HepG2 (cell line): ENCODE measurements around the gene NDUFAF5. TPM values are rescaled to one million over a fixed set of nuclear protein-coding genes. Genes with fewer than 3 reads are reported as not detected.

ENCODE experiments used
- ATAC-seq: fragments of 200-7000 bp; cut with Tn5 transposase; 3 replicates; pipeline ENCODE4 v1.9.1; 2020; ENCODE audit warnings: mild to moderate bottlenecking, moderate library complexity
- Bru-seq: library from RNA; stranded (reverse); fragments of 400-500 nt; gene quantifications from one replicate; lab custom pipeline; 2021; lab: Mats Ljungman, UMichigan
- BruChase-seq, 2 experiments: library from RNA; stranded (reverse); fragments of 400-500 nt; gene quantifications; one replicate each; lab custom pipeline; 2021; lab: Mats Ljungman, UMichigan
- BruUV-seq: library from RNA; stranded (reverse); fragments of 400-500 nt; replicated peaks from 2 replicates; lab custom pipeline; 2021; lab: Mats Ljungman, UMichigan
- CTCF ChIA-PET: fragments of 300-600 bp; formaldehyde crosslinking; extraction: SDS; loops from one replicate; lab custom pipeline; 2021; ENCODE audit warnings: low total read pairs, inconsistent platforms, low intra/inter-chr PET ratio; lab: Yijun Ruan, JAX
- POLR2A ChIA-PET: fragments of 350-600 bp; sonication (Branson Sonifier 250); formaldehyde crosslinking; loops from one replicate; lab custom pipeline; 2020; ENCODE audit warnings: antibody characterized with exemption, inconsistent platforms; lab: Yijun Ruan, JAX
- DNase-seq: peaks from one replicate; pipeline ENCODE4 v3.0.0-alpha.2; 2015; ENCODE audit warnings: low spot score
- FAIRE-seq: peaks from 3 replicates; lab custom pipeline; 2011; peaks lifted over from hg19 to GRCh38; lab: Jason Lieb, UNC
- H2AFZ ChIP-seq: one replicate; pipeline ENCODE4 v1.6.1; 2011; ENCODE audit warnings: low read length, inconsistent platforms
- H3K27ac ChIP-seq: fragments of 300-600 bp; 3 replicates; pipeline ENCODE4 v1.8.0; 2011; ENCODE audit warnings: mixed run types, mild to moderate bottlenecking, mixed read lengths, low read length, inconsistent platforms; ENCODE audit not compliant: insufficient read depth; ENCODE audit errors: extremely low read length
- H3K27me3 ChIP-seq, 2 experiments: fragments of 200-600 bp in 1 of 2; 2 replicates in 1 of 2; 3 replicates in 1 of 2; pipeline versions ENCODE4 v1.6.0 to v1.8.0; 2011; ENCODE audit warnings: low read length in 2 of 2, mild to moderate bottlenecking in 2 of 2, moderate library complexity in 2 of 2, inconsistent platforms in 1 of 2; ENCODE audit not compliant: insufficient read depth in 2 of 2, control insufficient read depth in 1 of 2
- H3K36me3 ChIP-seq, 2 experiments: fragments of 200-600 bp in 1 of 2; replicated peaks in 1 of 2; 2 replicates in 1 of 2; 3 replicates in 1 of 2; pipeline versions ENCODE4 v1.5.1 to v1.8.0; 2011; ENCODE audit warnings: low read length in 2 of 2, inconsistent platforms in 1 of 2; ENCODE audit not compliant: insufficient read depth in 2 of 2, control insufficient read depth in 1 of 2
- H3K4me1 ChIP-seq: 2 replicates; pipeline ENCODE4 v1.5.1; 2012; ENCODE audit warnings: low read length, inconsistent platforms; ENCODE audit not compliant: insufficient read depth
- H3K4me2 ChIP-seq: 2 replicates; pipeline ENCODE4 v1.6.0; 2011; ENCODE audit warnings: low read depth, low read length, inconsistent platforms
- H3K4me3 ChIP-seq, 3 experiments: fragments of 200-600 bp in 1 of 3; sonication (generic), shearing (Covaris generic) in 1 of 3; replicated peaks in 1 of 3; 2 replicates each; pipeline ENCODE4 v1.5.1; 2011 to 2016; ENCODE audit warnings: low read length in 3 of 3, inconsistent platforms in 2 of 3, low read depth in 2 of 3, mild to moderate bottlenecking in 2 of 3, control low read depth in 1 of 3, mixed read lengths in 1 of 3; ENCODE audit not compliant: insufficient read depth in 1 of 3
- H3K79me2 ChIP-seq: one replicate; pipeline ENCODE4 v1.6.1; 2011; ENCODE audit warnings: low read length, inconsistent platforms; ENCODE audit not compliant: insufficient read depth
- H3K9ac ChIP-seq: 2 replicates; pipeline ENCODE4 v1.6.0; 2011; ENCODE audit warnings: mild to moderate bottlenecking, low read depth, low read length, inconsistent platforms; ENCODE audit not compliant: insufficient read depth
- H3K9me3 ChIP-seq: 2 replicates; pipeline ENCODE4 v1.5.1; 2012; ENCODE audit warnings: mild to moderate bottlenecking, low read length
- H4K20me1 ChIP-seq: 2 replicates; pipeline ENCODE4 v1.6.0; 2011; ENCODE audit warnings: inconsistent platforms, mild to moderate bottlenecking, low read length, moderate library complexity; ENCODE audit not compliant: insufficient read depth
- CCAR2 ChIP-seq: fragments of 200-400 bp; formaldehyde crosslinking; optimal IDR thresholded peaks from 2 replicates; pipeline ENCODE3; 2018; ENCODE audit warnings: low read depth, mild to moderate bottlenecking, low read length, moderate library complexity
- CSRNP1 ChIP-seq: sonication (generic); formaldehyde crosslinking; IDR thresholded peaks from 2 replicates; pipeline ENCODE4 v1.8.1; 2023; ENCODE audit warnings: mild to moderate bottlenecking, missing genetic modification reagents
- FOSL1 ChIP-seq: sonication (generic); formaldehyde crosslinking; IDR thresholded peaks from 2 replicates; pipeline ENCODE4 v1.9.0; 2021; ENCODE audit warnings: missing genetic modification reagents, borderline replicate concordance
- HNF4A ChIP-seq: sonication (generic); formaldehyde crosslinking; IDR thresholded peaks from 2 replicates; pipeline ENCODE4 v1.4.0; 2020; ENCODE audit warnings: missing genetic modification reagents
- IKZF4 ChIP-seq: sonication (generic); formaldehyde crosslinking; IDR thresholded peaks from 2 replicates; pipeline ENCODE4 v1.5.1; 2020; ENCODE audit warnings: borderline replicate concordance, mild to moderate bottlenecking, low read depth, missing genetic modification reagents; ENCODE audit errors: not compliant biosample characterization
- IRF9 ChIP-seq: sonication (generic); formaldehyde crosslinking; IDR thresholded peaks from 2 replicates; pipeline ENCODE4 v1.8.0; 2022; ENCODE audit warnings: missing genetic modification reagents, mild to moderate bottlenecking, borderline replicate concordance
- KLF15 ChIP-seq: sonication (generic); formaldehyde crosslinking; IDR thresholded peaks from 2 replicates; pipeline ENCODE4 v1.8.1; 2023; ENCODE audit warnings: borderline replicate concordance, mild to moderate bottlenecking, inconsistent platforms, missing genetic modification reagents, mixed read lengths
- SATB2 ChIP-seq: sonication (generic); formaldehyde crosslinking; IDR thresholded peaks from 2 replicates; pipeline ENCODE4 v1.5.0; 2020; ENCODE audit warnings: missing genetic modification reagents
- TRIM22 ChIP-seq: fragments of 450-650 bp; IDR thresholded peaks from 2 replicates; pipeline ENCODE4 v1.6.1; 2017
- ZBTB3 ChIP-seq: sonication (generic); formaldehyde crosslinking; IDR thresholded peaks from 2 replicates; pipeline ENCODE4 v1.4.0; 2020; ENCODE audit warnings: low read depth, mild to moderate bottlenecking, moderate library complexity, missing genetic modification reagents, borderline replicate concordance
- ZNF577 ChIP-seq: sonication (generic); formaldehyde crosslinking; IDR thresholded peaks from 2 replicates; pipeline ENCODE4 v1.4.0; 2020; ENCODE audit warnings: mild to moderate bottlenecking, low read depth, missing genetic modification reagents, borderline replicate concordance
- WGBS: methylation state at CpG from one replicate; pipeline ENCODE4 v1.1.6; 2017; ENCODE audit warnings: low lambda C conversion rate; 5-methylcytosine and 5-hydroxymethylcytosine counted together
- in situ Hi-C: cut with HindIII; loops from 2 replicates; pipeline ENCODE4 v1.10.0; 2017; ENCODE audit warnings: low pct_unique_long_range_greater_than_20kb; ENCODE audit not compliant: extremely low pct_ligation_motif_present
- intact Hi-C: fragments of 100-400 bp; cut with micrococcal nuclease; formaldehyde crosslinking; loops from one replicate; pipeline ENCODE4 v1.10.0; 2022; ENCODE audit not compliant: unreplicated experiment
- long read RNA-seq, 2 experiments: library from RNA in 1 of 2; library from polyadenylated mRNA in 1 of 2; stranded (forward) in 1 of 2; unstranded in 1 of 2; transcript quantifications; one replicate each; pipeline ENCODE4 v2.0.0, GENCODE V29; 2019 to 2022
- polyA minus RNA-seq, 3 experiments: library from RNA; depleted of rRNA, polyadenylated mRNA; stranded (reverse); fragments of >200 nt; gene quantifications; 2 replicates each; pipeline ENCODE4 v1.2.3, GENCODE V29; 2011; ENCODE audit warnings: low replicate concordance in 1 of 3
- polyA plus RNA-seq, 8 experiments: library from polyadenylated mRNA; depleted of rRNA in 3 of 8; stranded (reverse) in 7 of 8; unstranded in 1 of 8; fragments of >200 nt; fragmentation: Illumina TruSeq in 4 of 8; extraction: Trizol in 4 of 8; gene quantifications; 2 replicates each; pipeline versions ENCODE4 v1.2.1 to v1.2.3, GENCODE V29; 2011 to 2016; ENCODE audit warnings: low read depth in 4 of 8, missing spikeins in 1 of 8, mixed read lengths in 1 of 8; ENCODE audit not compliant: insufficient read depth in 1 of 8
- total RNA-seq, 5 experiments: library from RNA; depleted of rRNA; stranded (reverse); fragments of >200 nt; fragmentation: Illumina TruSeq; extraction: Trizol; gene quantifications; 2 replicates each; pipeline ENCODE4 v1.2.3, GENCODE V29; 2016; ENCODE audit warnings: low read depth in 1 of 5

NDUFAF5 gene
- total RNA-seq (2016; rRNA removed; fragmentation: Illumina TruSeq; extraction: Trizol) (66.7 and 86.0 TPM in 2 replicates), polyA plus RNA-seq (2011; rRNA removed) (18.7 and 23.1 TPM in 2 replicates), polyA minus RNA-seq (2011; rRNA and poly(A)+ RNA removed; ENCODE audit: low replicate concordance) (4.9 and 6.3 TPM in 2 replicates), Bru-seq, nascent RNA (percentile 94 among the genes with signal in this experiment), BruChase-seq, experiment 1, labeled RNA remaining after a 6-hour chase (percentile 85 among the genes with signal in this experiment), BruChase-seq, experiment 2, labeled RNA remaining after a 2-hour chase (percentile 88 among the genes with signal in this experiment)
- 30.8 and 32.0 TPM in 2 replicates for total RNA-seq (2016; cell fraction: cytosol; rRNA removed; fragmentation: Illumina TruSeq; extraction: Trizol; ENCODE audit: low read depth)
- 74.9 and 86.0 TPM in 2 replicates for total RNA-seq (2016; cell fraction: insoluble cytoplasmic fraction; rRNA removed; fragmentation: Illumina TruSeq; extraction: Trizol)
- 50.4 and 54.3 TPM in 2 replicates for total RNA-seq (2016; cell fraction: membrane; rRNA removed; fragmentation: Illumina TruSeq; extraction: Trizol)
- total RNA-seq (2016; cell fraction: nucleus; rRNA removed; fragmentation: Illumina TruSeq; extraction: Trizol) = 91.1 and 92.0 TPM in 2 replicates
- polyA plus RNA-seq (2011; cell fraction: cytosol; rRNA removed) = 10.1 and 15.3 TPM in 2 replicates
- 20.9 and 31.1 TPM in 2 replicates for polyA plus RNA-seq (2011; cell fraction: nucleus; rRNA removed)
- 27.5 and 36.0 TPM in 2 replicates for polyA plus RNA-seq (2012)
- polyA plus RNA-seq (2016; cell fraction: cytosol; fragmentation: Illumina TruSeq; extraction: Trizol; ENCODE audit: low read depth) = 19.8 and 21.6 TPM in 2 replicates
- polyA plus RNA-seq (2016; cell fraction: insoluble cytoplasmic fraction; fragmentation: Illumina TruSeq; extraction: Trizol; ENCODE audit: low read depth) = 63.1 and 68.5 TPM in 2 replicates
- 22.7 and 26.9 TPM in 2 replicates for polyA plus RNA-seq (2016; cell fraction: membrane; fragmentation: Illumina TruSeq; extraction: Trizol; ENCODE audit: low read depth)
- 87.8 and 109 TPM in 2 replicates for polyA plus RNA-seq (2016; cell fraction: nucleus; fragmentation: Illumina TruSeq; extraction: Trizol; ENCODE audit: insufficient read depth, low read depth)
- polyA minus RNA-seq (2011; cell fraction: cytosol; rRNA and poly(A)+ RNA removed) = 8.4 and 9.1 TPM in 2 replicates
- 107 and 108 TPM in 2 replicates for polyA minus RNA-seq (2011; cell fraction: nucleus; rRNA and poly(A)+ RNA removed)
- long read RNA-seq, experiment 1, full-length matches to known transcripts = 16 of 22 reads
- long read RNA-seq, experiment 1, partial matches to known transcripts = 0 of 22 reads
- long read RNA-seq, experiment 1, other reads (novel, unspliced or antisense) = 6 of 22 reads
- long read RNA-seq, experiment 2, full-length matches to known transcripts = 26 of 57 reads
- long read RNA-seq, experiment 2, partial matches to known transcripts = 7 of 57 reads
- long read RNA-seq, experiment 2, other reads (novel, unspliced or antisense) = 24 of 57 reads

- no TSS peak for BruUV-seq
- intact Hi-C loops = loop anchor here (2.0 to 10.0 kb wide), 5 partner anchors 146 to 858 kb away; partner anchors contain the start of genes SPTLC3 and TASP1
- no peaks in the 10 kb centered on the region; a peak in 1 of 5 replicates for H3K27me3 ChIP-seq
- peak within 1 kb of the TSS; percentile 84 to 90 (median 86) for H3K4me3 ChIP-seq
- ChIA-PET CTCF (no interaction called here), POLR2A (interaction anchor here (0.7 to 3.1 kb wide), 14 partner anchors 8 to 173 kb away, joined by 3 to 24 read pairs (median 5); no protein-coding TSS in a partner anchor)
- H3K36me3 ChIP-seq = peaks cover 16 to 42% of the 10 kb centered on the region in 2 experiments
- H3K9ac ChIP-seq = peak within 1 kb of the TSS; percentile 83
- no peaks in the 10 kb centered on the region for H3K9me3 ChIP-seq
- ATAC-seq (peak; percentile 95), DNase-seq (peak; percentile 99), FAIRE-seq (peak; percentile 83)
- H3K4me1 ChIP-seq = peaks cover 66% of the 10 kb centered on the region
- H3K27ac ChIP-seq = peak within 1 kb of the TSS; percentile 93
- WGBS = 1% methylated on average over 51 of the region's 54 CpGs
- in situ Hi-C loops = loop anchor here (10.0 kb wide), 2 partner anchors 810 to 860 kb away; no protein-coding TSS in a partner anchor
- H2AFZ ChIP-seq = peak within 1 kb of the TSS; percentile 73
- peak within 1 kb of the TSS; percentile 88 for H3K4me2 ChIP-seq
- no peaks in the 10 kb centered on the region; the same call in 1 of the 2 replicates for H4K20me1 ChIP-seq
- peaks cover 79% of the 10 kb centered on the region for H3K79me2 ChIP-seq
- TF ChIP-seq ZNF577 (CRISPR knock-in tag) (no peak), KLF15 (CRISPR knock-in tag) (peak; percentile 94), TRIM22 (no peak), IKZF4 (CRISPR knock-in tag) (peak; percentile 86), ZBTB3 (CRISPR knock-in tag) (no peak), SATB2 (CRISPR knock-in tag) (peak; percentile 77), IRF9 (CRISPR knock-in tag) (peak; percentile 91; the same call in 1 of the 2 replicates), FOSL1 (CRISPR knock-in tag) (peak; percentile 46; the same call in 1 of the 2 replicates), HNF4A (CRISPR knock-in tag) (peak; percentile 80), CSRNP1 (CRISPR knock-in tag) (peak; percentile 63), CCAR2 (peak; percentile 95)
Measured at GRCh38 chr20:13784893-13785715, at the start of gene NDUFAF5, which contains the start of gene ESF1. Gene NDUFAF5 (plus strand): TSS chr20:13785028. CDS start chr20:13785069, 41 bp downstream. Gene ESF1 (minus strand): TSS chr20:13784919. CDS start chr20:13783140, 1,779 bp downstream.
